ENCODE data around the gene BCAP31.
"Not testable (repeated sequence)": the region's sequence is repeated elsewhere in the genome, so short reads cannot be mapped to it uniquely, and the experiment has no call there.

The BCAP31 gene

GRCh38 chrX:153762626-153763173, 38.5 kb upstream of the BCAP31 start:
- DNase-seq, result no peak

DNA sequence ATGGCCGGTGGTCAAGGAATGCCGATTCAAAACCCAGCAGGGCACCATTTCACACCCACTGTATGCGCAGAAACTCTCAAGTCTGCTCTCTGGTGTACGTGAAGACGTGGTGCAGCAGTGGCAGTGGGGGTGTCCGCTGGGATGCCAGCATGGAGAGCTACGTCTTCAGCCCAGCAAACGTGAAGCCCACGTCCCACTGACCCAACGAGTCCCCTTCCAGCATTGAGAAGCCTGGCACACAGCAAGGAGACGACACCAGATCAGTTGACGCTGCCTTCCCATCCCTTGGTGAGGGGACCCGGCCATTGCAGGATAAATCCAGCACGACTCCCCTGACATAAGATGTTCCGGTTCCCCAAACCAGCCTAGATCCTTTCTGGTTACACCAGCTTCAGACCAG, 37.7 kb upstream of the BCAP31 start:
- DNase-seq, result no peak

DNA sequence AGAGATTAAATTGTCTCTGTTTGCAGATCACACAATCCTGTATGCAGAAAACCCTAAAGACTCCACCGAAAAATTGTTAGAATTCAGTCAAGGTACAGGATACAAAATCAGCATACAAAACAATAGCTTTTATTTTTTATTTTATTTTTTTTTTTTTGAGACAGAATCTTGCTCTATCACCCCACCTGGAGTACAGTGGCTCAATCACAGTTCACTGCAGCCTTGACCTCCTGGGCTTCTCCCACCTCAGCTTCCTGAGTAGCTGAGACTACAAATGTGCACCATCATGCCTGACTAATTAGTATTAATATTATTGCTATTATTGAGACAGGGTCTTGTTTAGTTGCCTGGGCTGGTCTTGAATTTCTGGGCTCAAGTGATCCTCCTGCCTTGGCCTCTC, 30.9 kb upstream of the BCAP31 start:
- DNase-seq, result no peak

GRCh38 chrX:153750127-153750774, 26.1 kb upstream of the BCAP31 start:
- DNase-seq, result no peak

DNA sequence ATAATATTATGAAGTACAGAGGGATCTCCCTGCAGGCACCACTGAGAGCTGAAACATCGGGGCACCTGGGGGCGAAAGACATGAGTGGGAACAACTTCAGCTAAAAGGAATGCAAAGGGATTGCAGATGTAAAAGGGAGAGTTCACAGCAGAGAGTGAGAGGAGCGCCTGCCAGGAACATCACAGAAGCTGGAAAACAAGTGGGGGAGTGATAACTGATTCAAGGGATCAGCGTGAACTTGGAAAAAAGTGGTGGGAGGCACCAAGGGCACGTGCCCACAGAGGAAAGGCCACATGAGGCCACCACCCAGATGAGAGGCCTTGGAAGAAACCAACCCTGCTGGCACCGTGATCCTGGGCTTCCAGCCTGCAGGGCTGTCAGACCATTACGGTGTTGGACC, 24.8 kb upstream of the BCAP31 start:
- not testable (repeated sequence) for DNase-seq

DNA sequence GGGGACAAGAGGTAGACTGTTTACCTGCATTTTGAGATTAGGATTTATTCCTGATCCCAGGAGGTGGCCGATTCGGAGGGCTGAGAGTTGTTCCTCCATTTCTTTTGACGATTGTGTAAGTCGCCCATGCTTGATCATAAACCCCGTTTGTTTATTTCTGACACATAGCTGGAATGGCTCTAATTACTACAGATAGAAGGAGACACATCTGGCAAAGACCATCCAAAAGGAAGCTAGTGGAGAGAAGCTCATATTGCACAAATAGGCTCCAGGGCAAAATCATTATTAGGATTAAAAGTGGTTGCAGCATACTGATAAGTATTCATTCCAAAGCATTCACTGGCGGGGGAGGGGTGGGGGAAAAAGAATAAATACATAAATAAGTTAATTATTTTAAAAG, 22.8 kb upstream of the BCAP31 start:
- DNase-seq, result not testable (repeated sequence)

DNA sequence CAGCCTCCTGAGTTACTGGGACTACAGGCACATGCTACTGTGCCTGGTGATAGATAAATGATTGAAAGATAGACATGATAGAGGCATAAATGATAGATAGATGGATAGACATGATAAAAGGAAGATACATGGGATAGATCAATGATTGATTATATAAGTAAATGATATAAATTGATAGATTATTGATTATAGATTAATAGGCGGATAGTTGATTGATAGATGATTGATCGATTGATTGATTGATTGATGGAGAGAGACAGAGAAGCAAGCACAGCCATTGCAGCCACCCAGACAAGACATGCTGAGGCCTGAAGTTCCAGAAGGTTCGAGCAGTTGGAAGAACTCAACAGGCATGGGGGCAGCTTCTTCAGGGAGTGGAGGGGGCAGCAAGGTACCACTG, 22.2 kb upstream of the BCAP31 start:
- no peak for DNase-seq

- not testable (repeated sequence) for DNase-seq
These were observed 20.9 kb upstream of the BCAP31 start for GRCh38 chrX:153745067-153745433.

DNA sequence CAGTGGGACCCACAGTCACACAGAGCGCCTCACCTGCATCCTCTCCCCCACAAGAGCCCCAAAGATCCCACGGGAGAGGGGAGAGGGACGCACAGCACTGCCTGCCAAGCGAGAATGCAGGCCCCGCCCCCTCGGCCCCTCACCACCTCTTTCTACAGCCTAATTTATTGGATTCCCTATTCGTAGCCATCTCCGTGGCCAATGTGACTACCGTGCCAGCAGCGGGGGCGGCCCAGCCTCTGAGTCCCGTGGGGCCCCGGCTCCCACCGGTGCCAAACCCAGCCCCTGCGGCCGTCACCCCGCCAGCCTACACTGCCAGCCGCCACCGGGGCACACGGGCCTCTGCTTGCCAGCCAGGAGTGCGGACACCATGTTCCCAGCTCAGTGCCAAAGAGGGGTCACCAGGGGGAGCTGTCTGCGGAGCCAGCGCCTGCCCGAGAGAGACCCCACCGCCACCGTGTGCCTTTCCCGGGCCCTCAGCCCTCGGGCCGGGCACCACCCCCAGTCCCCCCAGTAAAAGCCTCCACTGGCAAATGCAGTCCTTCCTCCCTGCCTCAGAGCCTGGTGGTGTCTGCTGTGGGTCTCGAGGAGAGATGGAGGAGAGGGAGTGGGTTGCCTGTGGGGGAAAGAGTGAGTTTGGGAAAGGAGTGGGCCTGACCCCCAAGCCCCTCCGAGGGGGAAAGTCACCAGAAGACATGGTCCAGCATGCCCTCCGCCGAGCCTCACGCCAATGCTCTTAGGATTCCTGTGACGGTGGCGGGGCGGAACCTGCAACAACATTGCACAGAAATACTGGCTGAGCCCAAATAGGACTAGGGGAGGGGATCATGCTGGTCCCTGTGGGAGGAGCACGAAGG, 20.3 kb upstream of the BCAP31 start:
- no peak for DNase-seq

DNA sequence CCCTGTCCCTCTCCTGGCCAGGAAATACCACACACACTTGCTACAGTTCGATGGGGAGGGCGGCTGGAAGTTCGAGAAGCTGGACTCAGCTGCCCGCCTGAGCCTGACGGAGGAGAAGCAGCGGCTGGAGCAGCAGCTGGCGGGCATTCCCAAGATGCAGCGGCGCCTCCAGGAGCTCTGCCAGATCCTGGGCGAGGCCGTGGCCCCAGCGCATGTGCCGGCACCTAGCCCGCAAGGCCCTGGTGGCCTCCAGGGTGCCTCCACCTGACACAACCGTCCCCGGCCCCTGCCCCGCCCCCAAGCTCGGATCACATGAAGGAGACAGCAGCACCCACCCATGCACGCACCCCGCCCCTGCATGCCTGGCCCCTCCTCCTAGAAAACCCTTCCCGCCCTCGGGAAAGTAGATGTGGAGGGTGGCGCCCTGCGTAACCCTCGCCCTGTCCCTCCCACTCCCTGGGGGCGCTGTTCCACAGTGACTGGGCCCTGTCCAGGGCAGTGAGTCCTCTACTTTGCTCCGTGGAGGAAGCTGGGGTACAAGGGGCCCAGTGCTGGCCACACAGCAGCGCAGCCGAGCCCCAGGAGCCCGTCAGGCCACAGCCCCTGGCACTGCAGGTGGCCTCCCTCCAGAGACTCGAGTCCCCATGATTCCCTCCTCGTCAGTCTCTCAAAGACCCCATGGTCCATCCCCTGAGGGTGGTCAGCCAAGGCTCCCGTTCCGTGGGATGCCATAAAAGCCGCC, 19.5 kb upstream of the BCAP31 start:
- not testable (repeated sequence) for DNase-seq

DNA sequence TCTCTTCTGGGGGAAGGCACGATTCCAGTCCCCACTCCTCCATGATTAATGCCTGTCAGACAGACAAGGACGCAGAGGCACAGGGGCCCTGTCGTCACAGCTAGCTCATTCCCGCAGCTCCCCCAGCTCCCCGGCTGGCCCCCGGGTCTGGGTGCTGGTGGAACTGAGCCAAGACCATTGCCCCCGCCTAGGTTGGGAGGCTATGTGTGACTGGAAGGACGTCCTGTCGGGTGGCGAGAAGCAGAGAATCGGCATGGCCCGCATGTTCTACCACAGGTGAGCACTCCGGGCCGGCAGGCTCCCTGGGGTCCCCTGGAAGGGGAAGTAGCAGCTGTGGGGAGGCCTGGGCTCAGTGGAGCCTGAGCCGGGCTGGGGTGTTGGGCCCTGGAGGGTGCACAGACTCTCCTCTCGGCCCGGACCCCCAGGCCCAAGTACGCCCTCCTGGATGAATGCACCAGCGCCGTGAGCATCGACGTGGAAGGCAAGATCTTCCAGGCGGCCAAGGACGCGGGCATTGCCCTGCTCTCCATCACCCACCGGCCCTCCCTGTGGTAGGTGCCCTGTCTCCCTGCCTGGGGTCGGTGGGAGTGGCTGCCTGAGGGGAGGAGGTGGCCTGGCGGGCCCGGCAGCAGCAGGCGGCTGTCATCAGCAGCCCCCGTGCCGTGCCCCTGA, 18.7 kb upstream of the BCAP31 start:
- not testable (repeated sequence) for DNase-seq

DNA sequence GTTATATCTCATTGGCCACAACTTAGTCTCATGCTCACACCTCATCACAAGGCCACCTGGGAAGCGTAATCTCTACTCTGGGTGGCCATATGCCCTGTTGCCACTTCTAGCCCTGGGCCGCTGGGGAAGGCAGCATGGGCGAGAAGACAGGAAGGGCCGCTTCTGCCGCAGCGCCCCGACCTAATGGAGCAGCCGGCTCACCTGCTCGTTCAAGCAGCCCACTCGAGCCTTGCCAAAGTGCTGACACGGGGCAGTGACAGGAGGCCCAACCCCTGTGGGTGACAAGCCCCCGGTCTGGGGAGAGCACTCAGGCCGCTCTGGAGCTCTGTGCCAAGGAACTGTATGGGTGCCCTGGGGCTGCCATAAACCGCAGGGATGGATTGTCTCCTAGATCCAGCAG, 17.9 kb upstream of the BCAP31 start:
- not testable (repeated sequence) for DNase-seq

- DNase-seq, result no peak
These were observed 17.3 kb upstream of the BCAP31 start for GRCh38 chrX:153741446-153741845.

- no peak for DNase-seq
These were observed 16.5 kb upstream of the BCAP31 start for GRCh38 chrX:153740631-153741222.

GRCh38 chrX:153739754-153740486, 15.7 kb upstream of the BCAP31 start:
- DNase-seq, result no peak

DNA sequence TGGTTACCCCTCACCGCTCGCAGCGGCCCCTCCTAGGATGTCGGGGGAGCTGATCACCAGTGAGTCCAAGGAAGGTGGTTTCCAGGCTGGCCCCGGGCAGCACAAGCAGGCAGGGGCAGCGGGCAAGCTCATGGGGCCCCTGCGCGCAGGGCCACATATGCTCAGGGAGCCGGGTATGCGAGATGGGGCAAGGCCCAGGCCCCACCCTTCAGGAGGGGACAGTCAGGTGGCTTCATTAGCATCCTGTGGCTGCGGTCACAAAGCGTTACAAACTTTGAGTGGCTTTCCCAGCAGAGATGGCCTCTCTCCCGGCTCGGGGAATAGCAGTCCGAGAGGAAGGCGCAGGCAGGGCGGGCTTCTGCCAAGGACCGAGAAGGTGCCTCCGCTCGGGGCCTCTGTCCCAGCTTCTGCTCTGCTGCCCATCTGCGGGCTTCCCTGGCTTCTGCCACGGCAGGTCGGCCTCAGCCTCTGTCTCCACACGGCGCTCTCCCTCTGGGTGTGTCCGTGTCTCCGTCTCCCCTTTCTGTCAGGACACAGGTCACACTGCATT, 13.9 kb upstream of the BCAP31 start:
- DNase-seq, result no peak

DNA sequence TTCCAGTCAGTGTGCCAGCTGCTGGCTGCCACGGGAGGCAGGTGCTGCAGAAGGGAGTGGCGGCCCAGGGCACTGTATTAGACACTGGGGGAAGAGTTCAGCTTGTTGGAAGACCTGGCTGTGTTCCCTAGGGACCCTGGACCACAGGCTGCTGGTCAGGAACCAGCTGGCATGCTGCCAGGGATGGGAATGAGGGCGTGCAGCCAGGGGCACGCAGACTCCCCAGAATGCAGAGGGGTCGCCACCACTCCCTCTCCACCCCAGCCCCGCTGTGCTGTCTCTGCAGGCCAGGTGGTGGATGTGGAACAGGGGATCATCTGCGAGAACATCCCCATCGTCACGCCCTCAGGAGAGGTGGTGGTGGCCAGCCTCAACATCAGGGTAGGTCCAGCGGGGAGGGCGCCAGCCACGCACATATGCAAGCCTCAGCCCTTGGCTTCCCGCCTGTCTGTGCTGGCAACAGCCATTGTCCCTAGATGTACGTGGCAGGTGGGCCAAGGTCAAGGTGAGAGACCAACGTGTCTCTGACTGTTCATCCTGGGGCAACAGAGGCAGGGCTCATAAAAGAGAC, 12.8 kb upstream of the BCAP31 start:
- no peak for DNase-seq

GRCh38 chrX:153736071-153736820, 12.1 kb upstream of the BCAP31 start:
- no peak for DNase-seq

GRCh38 chrX:153735274-153735673, 11.1 kb upstream of the BCAP31 start:
- DNase-seq, result no peak

DNA sequence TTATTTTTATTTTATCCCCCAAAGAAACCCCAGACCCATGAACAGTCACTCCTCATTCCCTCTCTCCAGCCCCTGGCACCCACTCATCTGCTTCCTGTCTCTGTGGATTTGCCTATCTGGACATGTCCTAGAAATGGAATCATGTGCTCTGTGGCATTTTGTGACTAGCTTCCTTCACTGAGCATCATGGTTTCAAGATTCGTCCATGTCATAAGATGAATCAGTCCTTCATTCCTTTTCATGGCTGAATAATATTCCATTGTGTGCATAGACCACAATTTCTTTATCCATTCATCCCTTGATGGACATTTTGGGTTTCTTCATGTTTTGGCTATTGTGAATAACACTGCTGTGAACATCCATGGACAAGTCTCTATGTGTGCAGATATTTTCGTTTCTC, 10.7 kb upstream of the BCAP31 start:
- no peak for DNase-seq
